Hematopoietic multipotent progenitor cell treated with erythropoietin and hydrocortisone succinate and interleukin-3 and kit ligand, for 15 days (in vitro differentiated cells): ENCODE data around the gene ARHGDIB.

ENCODE experiments used
- DNase-seq: peaks from one replicate; pipeline ENCODE4 v3.0.0-alpha.2; 2015; ENCODE audit warnings: low spot score

The ARHGDIB gene

DNA sequence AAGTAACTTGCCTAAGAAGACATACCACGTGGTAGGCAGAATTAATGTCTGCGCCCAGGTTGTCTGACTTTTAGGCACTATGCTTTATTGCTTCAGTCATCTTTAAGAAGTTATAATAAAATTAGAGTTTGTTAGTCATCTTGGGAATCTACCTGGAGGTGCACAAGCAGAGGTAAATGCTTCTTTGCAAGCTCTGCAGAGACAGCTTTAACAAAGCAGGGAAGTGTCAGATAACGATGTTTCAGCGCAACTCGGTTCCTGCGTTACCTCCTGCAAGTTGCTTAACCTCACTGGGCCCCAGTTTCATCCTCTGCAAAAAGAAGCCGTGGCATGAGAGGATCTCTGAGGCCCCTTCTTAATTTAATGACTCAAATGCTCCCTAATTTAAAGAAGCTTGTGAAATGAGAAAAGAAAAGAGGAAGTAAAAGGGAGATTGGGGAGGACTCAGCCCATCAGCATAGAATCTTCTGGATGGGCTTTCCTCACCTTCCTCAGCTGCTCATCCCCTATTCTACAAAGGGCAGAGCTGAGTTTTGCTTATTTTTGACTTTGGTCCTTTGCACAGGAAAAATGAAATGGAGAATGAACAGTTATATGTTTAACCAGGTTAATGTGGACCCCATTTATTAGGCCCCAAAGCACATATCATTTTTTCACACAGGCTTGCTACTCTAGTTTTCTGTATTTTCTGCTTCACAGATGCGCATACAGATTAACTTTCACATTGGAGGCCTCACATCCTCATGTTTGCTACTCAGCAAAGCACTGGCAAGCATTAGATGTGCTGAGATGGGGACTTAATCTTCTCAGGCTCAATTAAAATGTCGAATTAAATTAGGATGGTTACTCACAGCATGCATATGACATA is 5.1 kb downstream of the ARHGDIB start:
- peak; percentile 15 for DNase-seq

DNA sequence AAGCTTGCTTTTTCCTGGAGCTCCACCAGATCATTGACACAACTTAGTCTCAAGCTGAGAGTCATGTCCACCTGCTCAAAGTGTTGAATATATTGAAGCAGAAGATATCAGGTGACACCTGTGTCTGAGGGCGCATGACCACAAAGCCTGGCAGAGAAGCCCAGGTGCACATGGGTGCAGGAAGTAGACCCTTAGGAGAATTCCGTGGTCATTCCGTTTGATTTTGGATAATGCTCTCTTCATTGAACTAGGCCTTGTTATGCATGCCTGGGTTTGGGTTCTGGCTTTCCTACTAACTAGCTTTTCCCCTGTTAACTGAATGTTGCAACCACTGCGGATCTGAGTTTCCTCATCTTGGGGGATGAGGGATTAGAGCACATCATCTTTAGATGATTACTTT is 7.1 kb downstream of the ARHGDIB start:
- DNase-seq: no peak

DNA sequence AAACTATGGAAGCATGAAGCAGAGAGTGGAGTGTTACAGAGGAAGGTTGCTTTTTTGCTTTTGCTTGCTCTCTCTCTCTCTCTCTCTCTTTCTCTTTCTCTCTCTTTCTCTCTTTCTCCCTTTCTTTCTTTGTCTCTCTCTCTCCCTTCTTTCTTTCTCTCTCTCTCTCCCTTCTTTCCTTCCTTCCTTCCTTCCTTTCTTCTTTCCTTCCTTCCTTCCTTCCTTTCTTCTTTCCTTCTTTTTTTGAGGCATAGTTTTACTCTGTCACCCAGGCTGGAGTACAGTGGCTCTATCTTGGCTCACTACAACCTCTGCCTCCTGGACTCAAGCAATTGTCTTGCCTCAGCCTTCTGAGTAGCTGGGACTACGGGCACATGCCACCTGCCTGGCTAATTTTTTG is 7.6 kb downstream of the ARHGDIB start:
- DNase-seq: no peak

DNA sequence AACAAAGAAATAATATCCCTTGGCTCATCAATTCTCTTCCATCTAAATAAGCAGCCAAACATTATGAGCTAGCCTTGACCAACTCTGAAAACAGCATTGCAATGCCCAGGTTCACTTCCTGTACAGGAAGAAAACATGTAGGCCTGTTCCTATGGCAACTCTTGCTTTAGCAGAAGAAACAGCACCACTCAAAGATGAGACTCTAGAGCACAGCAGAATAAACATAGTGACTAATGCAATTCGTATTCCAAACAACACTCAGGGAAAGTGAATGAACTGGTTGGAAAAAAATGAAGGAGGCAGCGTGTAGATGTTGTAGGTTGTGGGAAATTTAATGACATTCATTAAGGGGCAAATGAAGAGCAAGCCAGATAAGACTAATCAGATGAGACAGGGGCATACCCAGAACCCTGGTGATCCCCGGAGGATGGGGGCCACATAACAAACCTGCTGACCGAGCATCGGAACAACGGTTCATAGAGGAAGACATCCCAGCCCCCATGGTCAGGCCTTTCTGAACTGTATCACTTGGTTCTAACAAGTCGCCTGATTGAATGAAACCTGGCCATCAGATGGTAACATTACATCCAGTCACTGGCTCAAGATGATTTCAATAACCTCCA is 9.0 kb downstream of the ARHGDIB start:
- no peak for DNase-seq

DNA sequence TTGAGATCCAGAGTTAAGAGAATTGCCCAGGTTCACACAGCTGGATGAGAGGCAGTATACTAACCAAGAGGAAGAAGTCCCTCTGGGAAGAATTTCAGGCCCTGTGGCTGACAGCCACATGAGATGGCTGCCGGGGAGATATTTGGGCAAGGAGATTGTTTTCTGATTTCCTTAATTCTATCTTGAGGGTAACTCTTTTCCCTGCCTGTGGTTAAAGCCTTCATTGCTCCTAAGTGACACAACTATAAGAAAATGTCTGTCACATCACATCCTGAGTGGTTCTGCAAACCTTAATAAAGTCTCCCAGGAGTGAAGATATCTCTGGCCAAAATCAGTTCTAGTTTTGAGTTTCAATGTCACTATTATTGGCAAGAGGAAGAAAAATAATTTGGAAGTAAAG is 9.6 kb downstream of the ARHGDIB start:
- DNase-seq: no peak

DNA sequence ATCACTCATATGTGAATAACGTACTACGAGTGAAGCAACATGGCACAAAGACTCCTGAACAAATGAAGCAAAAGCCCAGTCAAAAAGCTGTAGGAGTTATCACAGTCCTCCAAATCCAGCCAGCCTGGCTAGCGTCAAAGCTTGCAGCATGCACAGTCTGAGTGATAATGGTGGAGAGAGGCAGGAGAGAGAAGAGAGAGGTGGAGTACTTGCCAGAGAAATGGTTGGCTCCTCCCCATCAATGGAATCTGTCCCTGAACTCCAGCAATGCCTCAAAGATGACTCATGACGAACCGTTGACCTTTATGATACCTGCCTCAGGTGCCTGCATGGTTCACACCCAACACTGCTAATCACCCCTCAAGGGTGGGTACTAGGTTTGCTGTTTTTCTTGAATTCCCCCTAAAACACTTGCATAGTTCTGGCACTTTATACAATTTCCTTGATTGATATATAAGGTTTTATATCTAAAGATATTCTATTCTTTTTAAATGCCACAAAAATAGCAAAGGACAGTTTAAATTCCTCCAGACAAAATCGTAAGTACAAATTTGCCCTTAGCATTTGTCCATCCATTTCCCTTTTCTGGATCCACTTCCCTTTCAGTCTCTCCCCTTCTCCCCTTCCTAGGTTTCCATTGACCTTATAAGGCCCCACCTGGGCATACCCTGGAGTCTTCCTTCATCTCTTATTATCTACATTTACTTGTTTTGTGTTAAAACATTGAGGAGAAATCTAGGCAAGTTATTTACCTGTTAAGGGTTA is 10.2 kb downstream of the ARHGDIB start:
- DNase-seq: no peak

DNA sequence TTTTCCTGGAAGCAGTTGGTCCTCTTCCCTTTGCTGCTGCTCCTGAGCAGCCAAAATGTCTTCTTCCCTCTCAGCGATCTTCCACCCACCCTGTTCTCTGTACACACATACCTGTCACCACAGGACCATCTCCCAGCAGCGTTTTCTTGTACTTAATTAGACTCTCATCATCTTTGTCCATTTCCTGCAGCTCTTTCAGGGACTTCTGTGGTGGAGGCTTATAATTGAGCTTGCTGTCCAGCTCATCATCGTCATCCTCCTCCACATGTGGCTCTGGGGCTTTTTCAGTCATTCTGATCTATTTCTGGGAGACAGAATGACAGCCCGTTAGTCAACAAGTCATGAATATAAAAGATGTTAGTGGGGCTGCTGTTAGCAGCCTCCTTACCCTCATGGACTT is 11.0 kb downstream of the ARHGDIB start:
- no peak for DNase-seq

DNA sequence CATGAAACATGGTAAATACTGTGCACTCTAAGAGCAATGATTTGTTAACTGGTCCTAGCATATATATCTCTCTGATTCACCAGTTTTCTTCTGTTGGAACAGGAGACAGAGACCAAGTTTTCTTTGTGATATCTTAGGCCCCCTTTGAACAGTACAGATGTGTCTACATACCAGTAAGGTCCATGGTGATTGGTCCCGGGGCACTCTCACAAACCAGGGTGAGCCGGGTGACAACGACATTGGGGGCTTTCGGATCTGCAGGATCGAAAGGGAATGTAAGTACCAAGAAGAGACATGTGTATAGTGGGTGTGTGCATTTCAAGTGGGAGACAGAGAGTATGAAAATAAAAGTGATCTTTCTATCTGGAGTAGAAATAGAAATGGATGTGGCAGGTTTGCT is 11.8 kb downstream of the ARHGDIB start:
- DNase-seq: no peak

DNA sequence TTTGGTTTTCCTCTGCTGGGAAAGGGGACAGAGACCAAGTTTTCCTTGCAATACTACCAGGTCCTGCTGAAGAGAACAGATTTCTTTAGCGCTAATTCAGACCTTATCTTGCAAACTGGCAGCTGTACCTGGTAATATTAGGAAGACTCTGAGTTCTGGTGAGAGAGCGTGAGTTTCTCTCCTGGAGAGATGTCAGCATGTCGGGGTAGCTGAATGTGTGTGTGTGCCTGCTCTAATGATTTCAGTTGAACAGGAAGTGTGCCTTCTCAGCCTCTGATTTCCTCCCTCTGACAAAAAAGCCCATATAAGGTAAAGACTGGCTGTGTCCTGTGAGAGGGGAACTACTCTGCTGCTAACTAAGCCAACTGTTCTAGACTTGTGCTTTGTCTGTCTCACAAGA is 12.7 kb downstream of the ARHGDIB start:
- no peak for DNase-seq

DNA sequence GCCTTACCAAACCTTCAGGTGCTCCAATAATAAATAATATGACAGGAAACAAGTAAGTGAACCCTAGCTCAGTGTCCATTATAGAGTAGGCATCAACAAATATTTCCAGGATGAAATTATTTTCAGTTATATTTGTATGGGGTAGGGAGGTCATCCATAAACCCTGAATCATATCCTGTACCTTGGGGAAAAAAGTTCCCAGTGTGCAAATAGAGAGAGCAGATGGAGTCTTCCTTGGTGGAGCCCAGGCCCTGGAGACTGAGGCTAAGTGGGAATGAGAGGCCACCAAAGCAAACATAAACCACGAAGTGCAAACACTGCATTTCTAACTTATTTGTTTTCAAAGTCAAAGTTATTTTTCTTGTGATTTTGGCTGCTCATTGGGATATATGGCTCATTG is 14.5 kb downstream of the ARHGDIB start:
- no peak for DNase-seq

DNA sequence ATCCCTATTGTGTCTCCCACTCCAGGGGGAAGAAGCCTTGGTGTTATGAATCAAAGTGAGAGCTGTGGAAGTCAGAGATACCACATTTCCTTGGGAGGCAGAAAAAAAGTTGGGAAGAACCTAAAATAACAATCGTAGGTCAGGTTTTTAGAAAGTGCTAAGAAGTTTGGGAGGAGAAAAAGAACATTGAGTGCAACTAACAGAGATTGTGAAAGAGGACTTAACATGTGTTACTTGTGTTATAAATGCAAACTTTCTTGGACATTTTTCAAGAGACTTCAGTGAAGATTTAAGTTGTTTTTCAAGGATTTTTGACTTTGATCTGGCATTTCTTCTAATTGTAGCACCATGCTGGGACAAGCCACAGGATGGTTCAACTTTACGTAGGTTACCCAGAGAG is 15.2 kb downstream of the ARHGDIB start:
- no peak for DNase-seq

DNA sequence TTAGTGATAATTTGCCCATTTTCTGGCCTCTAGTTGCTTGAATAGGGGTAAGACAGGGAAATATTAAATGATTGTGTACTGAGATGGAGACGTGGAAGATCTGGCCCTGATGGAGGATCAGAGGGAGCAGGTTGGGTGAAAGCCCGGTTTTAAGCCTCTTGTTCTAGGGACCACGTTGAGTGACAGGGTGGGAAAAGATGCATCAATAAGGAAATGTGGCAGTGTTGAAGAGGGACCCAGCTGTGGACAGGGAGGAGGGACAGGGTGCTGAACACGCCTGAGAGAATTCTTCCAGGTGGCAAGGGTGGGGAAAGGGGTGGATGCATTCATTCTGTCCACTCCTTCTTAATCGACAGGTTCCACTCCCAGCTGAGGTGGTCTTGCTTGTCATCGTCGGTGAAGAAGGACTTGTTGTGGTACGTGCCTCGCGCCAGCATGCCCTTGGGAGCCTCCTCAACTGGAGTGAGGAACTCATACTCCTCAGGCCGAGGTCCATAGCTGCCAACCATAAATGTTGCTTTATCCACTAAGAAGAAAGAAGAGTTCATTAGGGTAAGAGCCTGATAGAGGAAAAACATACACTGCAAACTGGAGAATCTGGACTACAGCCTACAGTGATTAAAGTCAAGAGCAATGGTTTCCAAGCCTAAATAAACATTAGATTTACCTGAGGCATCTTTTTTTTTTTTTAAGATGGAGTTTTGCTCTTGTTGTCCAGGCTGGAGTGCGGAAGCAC is 19.0 kb downstream of the ARHGDIB start:
- no peak for DNase-seq

DNA sequence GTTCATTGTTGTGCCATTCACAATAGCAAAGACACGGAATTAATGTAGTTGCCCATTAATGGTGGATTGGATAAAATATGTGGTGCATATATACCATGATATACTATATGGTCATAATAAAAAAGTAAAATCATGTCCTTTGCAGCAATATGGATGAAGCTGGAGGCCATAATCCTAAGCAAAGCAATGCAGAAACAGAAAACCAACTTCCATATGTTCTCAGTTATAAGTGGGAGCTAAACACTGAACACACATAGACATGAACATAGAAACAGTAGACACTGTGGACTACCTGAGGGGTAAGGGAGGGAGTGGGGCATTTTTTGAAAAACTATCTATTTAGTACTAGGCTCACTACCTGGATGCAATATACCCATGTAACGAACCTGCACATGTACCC is 20.0 kb downstream of the ARHGDIB start:
- DNase-seq: no peak

DNA sequence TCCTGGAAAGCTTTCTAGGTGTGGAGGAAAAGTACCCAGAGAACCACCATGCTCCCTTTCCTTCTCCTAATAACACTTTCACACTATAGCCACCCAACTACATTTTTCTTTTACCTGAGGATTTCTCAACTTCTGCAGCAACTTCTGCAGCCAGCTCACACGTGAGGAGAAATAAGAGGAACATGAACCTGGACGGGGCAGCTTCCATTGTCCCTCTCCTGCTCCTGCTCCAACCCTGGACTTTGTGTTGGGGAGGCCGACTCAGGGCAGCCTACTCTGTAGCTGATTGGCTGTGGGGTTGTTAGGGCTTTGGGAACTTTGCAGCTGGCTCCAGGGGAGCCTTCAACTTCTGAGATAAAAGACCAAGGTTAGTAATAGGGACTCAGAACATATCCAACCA is 23.1 kb downstream of the ARHGDIB start, which contains the start of gene ERP27:
ERP27 (minus strand) TSS at position 237 of the 400 bp plus-strand sequence; CDS start at position 208, 29 bp downstream.
- no peak for DNase-seq

DNA sequence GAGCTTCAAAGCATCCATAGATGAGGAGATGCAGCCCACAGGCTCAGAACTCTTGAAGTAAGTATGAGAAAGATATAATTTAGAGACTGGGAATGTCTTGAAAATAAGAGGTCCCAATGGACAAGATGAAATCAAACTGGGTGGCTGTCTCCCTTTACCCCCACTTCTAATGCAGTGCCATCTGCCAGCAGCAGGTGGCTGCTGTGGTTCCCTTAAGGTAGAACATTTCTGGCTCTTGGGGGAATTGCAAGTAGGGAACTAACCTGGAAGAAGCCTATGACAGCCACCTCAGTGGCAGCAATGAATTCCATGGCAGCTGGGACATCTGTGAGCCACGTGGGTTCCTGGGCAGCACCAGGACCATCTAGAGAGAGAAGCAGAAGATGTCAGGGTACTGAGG is 23.7 kb downstream of the ARHGDIB start:
- peak; percentile 32 for DNase-seq

DNA sequence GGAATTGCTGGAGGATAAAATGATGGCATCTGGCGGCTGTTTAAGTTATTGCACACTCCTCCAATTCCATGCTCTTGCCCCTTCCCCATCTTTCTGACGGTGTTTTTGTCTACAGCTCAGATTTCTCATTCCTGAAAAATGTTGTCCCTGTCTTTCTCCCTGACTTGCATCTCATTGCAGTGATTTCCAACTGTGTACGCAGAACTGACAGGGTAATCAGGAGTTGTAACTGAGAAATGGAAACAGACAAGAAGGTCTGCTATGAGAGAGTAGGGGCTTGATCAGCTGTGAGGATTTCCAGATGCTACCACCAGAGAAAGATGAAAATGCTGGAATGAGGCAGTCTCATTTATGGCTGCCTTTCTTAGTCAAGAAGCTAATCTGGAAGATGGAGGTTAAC is 24.4 kb downstream of the ARHGDIB start:
- DNase-seq: no peak

DNA sequence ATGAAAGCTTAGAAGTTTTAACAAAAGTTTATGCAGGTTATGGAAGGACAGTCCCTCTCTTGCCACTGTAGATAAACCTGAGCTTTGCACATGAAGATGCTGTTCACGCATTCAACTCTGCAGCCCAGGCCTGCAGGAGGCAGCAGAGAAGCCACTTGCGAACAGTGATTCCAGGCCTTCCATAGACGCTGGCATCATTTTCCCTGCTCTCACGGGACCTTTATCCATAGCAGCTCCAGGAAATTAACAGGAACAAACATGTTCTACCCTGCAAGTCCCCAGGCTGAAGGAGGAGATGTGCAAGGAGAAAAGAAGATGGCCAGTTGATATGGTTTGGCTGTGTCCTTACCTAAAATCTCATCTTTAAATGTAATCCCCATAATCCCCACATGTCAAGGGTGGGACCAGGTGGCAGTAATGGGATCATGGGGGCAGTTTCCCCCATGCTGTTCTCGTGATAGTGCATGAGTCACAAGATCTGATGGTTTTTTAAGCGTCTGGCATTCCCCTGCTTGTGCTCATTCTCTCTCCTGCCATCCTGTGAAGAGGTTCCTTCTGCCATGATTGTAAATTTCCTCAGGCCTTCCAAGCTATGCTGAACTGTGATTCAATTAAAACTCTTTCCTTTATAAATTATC is 25.1 kb downstream of the ARHGDIB start:
- no peak for DNase-seq

DNA sequence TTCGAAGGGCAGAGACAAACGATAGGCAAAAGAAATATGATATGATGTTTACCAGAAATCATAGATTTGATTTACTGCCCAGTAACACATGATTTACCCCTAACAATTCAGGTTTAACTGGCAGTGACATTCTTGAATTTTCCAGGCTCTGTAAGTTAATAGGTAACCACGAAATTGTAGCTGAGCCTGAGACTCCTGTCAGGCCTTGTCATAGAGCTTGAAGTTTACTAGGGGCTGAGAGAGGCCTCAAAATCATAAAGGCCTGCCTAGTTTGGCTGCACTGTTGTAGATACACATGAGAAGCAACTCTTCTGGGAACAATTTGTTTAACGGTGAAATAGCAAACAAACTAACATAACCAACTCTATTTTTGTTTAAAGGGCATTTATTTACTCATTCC is 26.4 kb downstream of the ARHGDIB start:
- DNase-seq: no peak

DNA sequence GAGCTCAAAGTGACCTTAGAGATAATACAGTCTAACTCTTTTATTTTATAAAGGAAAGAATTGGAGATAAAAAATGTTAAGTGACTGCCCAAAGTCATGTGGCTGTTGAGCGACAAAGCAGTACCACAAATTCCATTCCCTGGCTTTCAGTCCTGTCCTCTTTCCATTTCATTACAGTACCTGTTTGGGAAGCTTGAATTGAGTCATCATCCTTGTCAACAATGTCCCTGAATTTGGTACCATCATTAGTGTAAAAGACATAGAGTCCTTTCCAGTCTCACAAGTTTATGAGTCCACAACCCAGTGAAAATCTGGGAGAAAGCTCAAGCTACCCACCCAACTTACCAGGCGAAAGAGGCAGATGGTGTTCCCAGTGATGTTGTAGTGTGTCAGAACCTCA is 26.9 kb downstream of the ARHGDIB start:
- DNase-seq: no peak

DNA sequence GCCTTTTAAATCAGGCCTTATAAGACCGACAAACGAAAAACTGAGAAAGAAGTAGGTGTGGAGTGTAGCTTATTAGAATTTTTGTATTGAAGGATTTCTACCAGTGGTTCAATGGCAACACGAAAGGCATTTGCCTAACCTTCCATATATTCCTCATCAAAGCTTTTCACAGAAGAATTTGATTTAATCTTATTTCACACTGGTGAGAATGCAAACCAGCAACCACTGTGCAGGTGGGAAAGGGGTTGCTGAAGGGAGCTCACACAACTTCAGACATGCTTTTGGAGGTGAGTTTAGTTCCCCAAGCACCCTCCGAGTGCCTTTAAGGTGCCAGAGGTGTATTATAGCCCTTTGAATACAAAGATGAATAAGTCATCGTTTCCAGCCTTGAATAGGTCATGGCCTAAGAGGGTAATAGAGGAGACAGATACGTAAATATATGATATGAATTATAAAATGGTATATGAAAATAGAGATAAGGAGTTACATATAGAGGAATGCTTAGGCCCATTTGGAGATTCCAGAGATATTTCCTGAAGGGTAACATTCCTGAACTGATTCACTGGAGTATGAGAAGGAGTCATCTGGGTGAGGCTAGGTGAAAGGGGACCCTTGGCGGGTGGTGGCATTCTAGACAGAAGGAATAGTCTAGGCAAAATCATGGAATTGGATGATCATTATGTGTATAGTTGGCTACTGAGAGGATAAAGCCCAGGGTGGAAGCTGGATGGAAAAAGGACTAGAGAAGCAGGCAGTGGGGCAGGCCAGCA is 29.4 kb downstream of the ARHGDIB start:
- DNase-seq: no peak

DNA sequence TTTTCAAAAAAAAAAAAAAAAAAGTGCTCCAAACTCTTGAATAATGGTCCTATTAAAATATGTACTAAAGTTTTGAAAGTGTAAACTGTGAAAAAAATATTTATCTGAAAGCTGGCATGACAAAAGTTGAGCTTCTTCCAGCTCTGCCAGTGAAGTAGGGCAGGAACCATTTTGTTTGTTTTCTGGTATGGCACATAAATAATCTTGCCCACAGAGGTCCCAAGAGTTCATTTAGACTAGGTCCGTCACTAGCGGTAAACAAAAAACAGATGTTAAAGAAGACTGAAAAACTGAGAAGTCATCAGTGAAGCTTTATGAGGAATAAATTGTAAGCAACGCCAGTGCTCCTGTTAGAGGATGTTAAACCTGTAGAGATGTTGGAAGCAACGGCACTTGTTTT is 30.0 kb downstream of the ARHGDIB start:
- no peak for DNase-seq
